ENCODE results near the gene RIN1.

The RIN1 gene

GRCh38 chr11:66332371-66333219 lies 3.6 kb downstream of the RIN1 start:
- no peak for TF ChIP-seq CTCF (IDR thresholded peaks at IDR 0.05; ENCODE audit: insufficient read depth, low read length, poor library complexity, severe bottlenecking)
- no peak for DNase-seq (ENCODE audit: extremely low read depth, insufficient read length)
- Histone ChIP-seq H3K4me3 (replicated peaks; ENCODE audit: low read depth, low read length) (no peak overlapping the region), H3K36me3 (ENCODE audit: control insufficient read depth, insufficient read depth, low read length) (peaks cover 7% of the 10 kb centered on the region), H3K27me3 (replicated peaks; ENCODE audit: control insufficient read depth, insufficient read depth, low read length) (no peaks in the 10 kb centered on the region)

- Histone ChIP-seq H3K4me3 (replicated peaks; ENCODE audit: low read depth, low read length) (no peak overlapping the region), H3K27me3 (replicated peaks; ENCODE audit: control insufficient read depth, insufficient read depth, low read length) (no peaks in the 10 kb centered on the region), H3K36me3 (ENCODE audit: control insufficient read depth, insufficient read depth, low read length) (no peaks in the 10 kb centered on the region)
- TF ChIP-seq CTCF (IDR thresholded peaks at IDR 0.05; ENCODE audit: insufficient read depth, low read length, poor library complexity, severe bottlenecking) = no peak
- no peak for DNase-seq (ENCODE audit: extremely low read depth, insufficient read length)
These were observed 4.5 kb downstream of the RIN1 start for GRCh38 chr11:66331542-66332370.

- H3K36me3 ChIP-seq (ENCODE audit: control insufficient read depth, insufficient read depth, low read length) = no peaks in the 10 kb centered on the region
- H3K27me3 ChIP-seq (replicated peaks; ENCODE audit: control insufficient read depth, insufficient read depth, low read length) = no peaks in the 10 kb centered on the region
- no peak for TF ChIP-seq CTCF (IDR thresholded peaks at IDR 0.05; ENCODE audit: insufficient read depth, low read length, poor library complexity, severe bottlenecking)
- no peak for DNase-seq (ENCODE audit: extremely low read depth, insufficient read length)
- H3K4me3 ChIP-seq (replicated peaks; ENCODE audit: low read depth, low read length) = no peak overlapping the region
These were observed 5.3 kb downstream of the RIN1 start for GRCh38 chr11:66330931-66331330.

- Histone ChIP-seq H3K27me3 (replicated peaks; ENCODE audit: control insufficient read depth, insufficient read depth, low read length) (no peaks in the 10 kb centered on the region), H3K36me3 (ENCODE audit: control insufficient read depth, insufficient read depth, low read length) (no peaks in the 10 kb centered on the region), H3K4me3 (replicated peaks; ENCODE audit: low read depth, low read length) (no peak overlapping the region)
- DNase-seq (ENCODE audit: extremely low read depth, insufficient read length) = no peak
- no peak for TF ChIP-seq CTCF (IDR thresholded peaks at IDR 0.05; ENCODE audit: insufficient read depth, low read length, poor library complexity, severe bottlenecking)
These were observed 7.0 kb downstream of the RIN1 start for GRCh38 chr11:66329165-66329673.

GRCh38 chr11:66328302-66329144 lies 7.7 kb downstream of the RIN1 start:
- TF ChIP-seq CTCF (IDR thresholded peaks at IDR 0.05; ENCODE audit: insufficient read depth, low read length, poor library complexity, severe bottlenecking) = peak; percentile 91
- DNase-seq (ENCODE audit: extremely low read depth, insufficient read length) = peak; percentile 78
- no peaks in the 10 kb centered on the region for H3K36me3 ChIP-seq (ENCODE audit: control insufficient read depth, insufficient read depth, low read length)
- no peaks in the 10 kb centered on the region for H3K27me3 ChIP-seq (replicated peaks; ENCODE audit: control insufficient read depth, insufficient read depth, low read length)
- H3K4me3 ChIP-seq (replicated peaks; ENCODE audit: low read depth, low read length) = no peak overlapping the region
